Amniotic stem cell (primary cell): ENCODE data around the gene FAM216B.
A peak's percentile ranks its signal among the peaks of the same experiment; 100 is the strongest.
"Not testable (repeated sequence)": the region's sequence is repeated elsewhere in the genome, so short reads cannot be mapped to it uniquely, and the experiment has no call there.

Experiments
- DNase-seq: peaks from one replicate; lab custom pipeline; 2025; lab: John Stamatoyannopoulos, UW

Gene FAM216B

DNA sequence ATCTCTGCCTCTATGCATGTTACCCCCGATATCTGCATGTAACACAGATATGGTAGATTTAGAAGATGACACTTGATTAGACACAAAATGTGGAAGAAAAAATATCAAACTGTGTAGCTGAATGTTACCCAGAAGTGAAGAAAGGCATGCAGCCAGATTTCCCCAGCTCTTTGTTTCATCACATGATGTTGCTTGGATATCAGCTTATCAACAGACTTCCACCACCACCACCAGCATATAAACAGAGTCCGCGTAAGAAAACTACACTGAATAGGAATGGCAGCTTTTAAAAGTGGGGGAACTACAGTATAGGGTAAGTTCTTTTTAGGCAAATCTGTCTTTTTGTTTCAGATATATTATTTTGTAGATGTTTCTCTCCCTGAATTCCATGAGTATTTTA, at the start of gene FAM216B:
Gene FAM216B, plus strand, starts transcription at position 233 of the 400 bp plus-strand sequence. CDS start 2,484 bp downstream, outside the sequence.
- DNase-seq: no peak

DNA sequence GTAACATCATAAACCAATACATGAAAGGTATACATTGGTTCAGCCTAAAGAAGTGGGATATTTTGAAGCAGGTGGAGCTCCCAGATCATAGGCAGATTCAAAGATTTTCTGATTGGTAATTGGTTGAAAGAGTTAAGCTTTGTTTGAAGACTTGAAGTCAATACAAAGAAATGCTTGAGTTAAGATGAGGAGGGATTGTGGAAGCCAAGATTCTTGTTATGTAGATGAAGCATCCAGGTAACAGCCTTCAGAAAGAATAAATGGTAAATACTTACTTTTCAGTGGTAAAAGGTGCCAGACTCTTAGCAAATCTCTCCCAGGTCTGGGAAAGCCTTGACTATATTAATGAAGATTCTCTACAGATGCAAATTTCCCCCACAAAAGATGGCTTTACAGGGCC, 49.3 kb upstream of the FAM216B start:
- no peak for DNase-seq

DNA sequence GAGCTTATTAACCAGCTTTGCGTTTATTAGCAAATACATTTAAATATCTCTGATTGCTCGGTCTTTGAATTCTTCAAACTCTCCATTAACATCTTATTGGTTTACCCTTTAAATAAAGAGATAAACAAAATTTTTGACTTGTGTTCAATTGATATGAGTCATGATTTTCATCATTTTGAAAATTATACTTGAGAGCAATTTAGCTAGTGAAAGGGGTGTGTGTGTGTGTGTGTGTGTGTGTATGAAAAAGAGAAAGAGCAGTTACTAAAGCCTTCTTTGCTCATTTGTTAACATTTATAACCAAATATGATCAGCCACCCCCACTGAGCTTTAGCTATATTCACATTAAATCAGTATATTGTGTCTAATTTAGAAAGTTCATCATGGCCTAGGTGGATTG, 48.3 kb upstream of the FAM216B start:
- DNase-seq: no peak

DNA sequence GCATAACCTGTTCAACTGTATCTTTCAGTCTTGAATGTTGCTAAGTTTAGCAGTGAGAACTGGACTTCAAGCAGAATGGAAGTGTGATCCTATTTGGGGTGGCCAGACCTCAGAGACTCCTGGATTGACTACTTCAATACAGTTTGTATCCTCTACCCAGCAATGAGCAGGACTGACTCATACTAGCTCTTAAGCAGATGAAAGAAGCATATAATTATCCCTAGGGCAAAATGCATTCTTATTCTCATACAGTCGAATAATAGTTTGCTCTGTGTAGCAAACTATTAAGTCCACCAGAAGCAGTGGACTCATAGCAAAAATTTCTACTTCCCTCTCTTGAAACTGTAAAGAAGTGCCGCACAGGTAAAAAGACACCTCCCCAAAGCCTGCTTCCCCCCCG, 46.4 kb upstream of the FAM216B start:
- DNase-seq: no peak

DNA sequence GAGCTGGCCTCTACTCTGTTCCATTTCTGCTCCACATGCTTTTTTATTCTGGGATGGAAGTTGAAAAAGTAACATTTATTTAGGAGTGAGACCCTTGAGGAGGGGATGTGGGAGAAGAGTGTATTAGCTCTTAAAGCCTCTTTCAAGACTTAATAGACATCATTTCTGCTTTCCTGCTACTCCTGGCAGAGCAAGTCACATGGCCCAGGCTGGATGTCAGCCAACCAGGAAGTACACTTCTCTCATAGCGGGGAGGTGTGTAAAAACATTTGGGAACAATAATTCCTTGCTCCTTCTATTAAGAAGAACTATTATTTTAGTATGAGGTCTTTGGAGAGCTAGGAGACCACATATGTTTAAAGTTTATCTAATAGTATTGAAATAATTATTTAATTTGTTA, 40.6 kb upstream of the FAM216B start:
- DNase-seq: no peak

DNA sequence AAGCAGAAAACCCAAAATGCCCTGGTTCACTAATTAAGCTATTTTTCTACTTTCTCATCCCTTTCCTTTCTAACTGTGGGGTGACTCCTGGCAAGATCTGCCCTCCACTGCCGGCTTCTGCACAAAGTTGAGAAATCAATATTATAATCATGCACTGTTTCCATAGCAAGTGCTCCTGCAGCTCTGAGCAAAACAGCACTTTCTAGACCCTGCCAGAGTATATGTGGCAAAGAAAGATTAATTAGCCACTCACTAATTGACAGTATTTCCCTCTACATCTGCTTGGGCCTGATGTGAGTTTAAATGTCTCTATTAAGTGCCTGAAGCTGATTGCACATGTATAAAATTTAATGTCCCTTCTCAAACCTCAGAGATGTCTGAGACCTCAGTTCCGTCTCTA, 39.5 kb upstream of the FAM216B start:
- DNase-seq: no peak

DNA sequence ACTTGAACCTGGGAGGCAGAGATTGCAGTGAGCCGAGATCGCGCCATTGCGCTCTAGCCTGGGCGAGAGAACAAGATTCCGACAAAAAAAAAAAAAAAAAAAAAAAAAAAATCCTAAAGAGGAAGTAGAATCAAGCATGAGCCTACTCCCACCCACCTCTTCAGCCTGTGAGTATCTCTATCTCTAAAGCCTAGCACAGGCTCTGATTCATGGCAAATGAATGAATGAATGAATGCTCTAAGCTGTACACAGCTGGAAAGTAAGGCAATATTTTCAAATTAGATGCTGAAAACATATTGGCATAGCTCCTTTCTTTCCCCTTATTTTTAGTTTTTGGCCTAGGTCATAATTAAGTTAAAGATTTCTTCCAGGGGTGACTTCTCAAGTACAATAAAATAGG, 35.7 kb upstream of the FAM216B start:
- DNase-seq: no peak

DNA sequence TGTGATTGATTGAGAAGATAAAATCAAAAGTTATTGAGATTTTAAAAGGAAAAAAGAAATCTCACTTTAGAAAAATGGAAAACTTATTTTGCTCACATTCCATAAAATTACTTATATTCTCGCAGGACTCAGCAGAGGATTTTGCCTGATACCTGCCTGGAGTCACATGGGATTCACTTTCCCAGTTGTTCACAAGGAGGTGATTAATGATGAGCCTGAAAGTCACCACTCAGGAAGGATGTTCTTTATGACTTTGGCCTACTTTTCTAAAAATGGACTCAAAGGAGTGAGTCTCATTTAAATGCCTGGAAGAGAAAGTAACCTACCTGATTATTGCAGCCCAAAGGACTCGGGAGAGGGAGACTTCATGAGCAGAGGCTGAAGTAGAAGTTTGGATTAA, 34.5 kb upstream of the FAM216B start:
- no peak for DNase-seq

DNA sequence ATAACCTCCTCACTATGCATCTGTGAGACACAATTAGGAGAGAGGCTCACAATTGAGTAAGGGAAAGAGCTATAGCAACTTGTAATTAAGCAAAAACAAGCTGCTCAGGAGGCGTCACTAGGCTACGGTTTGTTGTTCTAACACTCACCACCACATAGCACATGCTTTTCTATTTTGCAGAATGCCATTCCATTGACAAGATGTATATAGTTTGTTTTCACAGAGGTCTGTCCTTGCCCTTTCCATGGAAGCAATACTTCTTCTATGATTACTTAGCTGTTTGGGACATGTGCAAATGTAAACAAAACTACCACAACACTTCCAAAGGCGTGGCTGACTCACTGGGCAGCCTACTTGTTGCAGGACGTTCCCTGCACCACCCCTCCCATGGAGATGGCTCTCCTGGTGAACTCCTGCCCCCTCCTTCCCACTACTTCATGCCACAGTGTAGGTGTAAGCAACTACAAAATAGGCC, 33.9 kb upstream of the FAM216B start:
- peak; percentile 89 for DNase-seq

DNA sequence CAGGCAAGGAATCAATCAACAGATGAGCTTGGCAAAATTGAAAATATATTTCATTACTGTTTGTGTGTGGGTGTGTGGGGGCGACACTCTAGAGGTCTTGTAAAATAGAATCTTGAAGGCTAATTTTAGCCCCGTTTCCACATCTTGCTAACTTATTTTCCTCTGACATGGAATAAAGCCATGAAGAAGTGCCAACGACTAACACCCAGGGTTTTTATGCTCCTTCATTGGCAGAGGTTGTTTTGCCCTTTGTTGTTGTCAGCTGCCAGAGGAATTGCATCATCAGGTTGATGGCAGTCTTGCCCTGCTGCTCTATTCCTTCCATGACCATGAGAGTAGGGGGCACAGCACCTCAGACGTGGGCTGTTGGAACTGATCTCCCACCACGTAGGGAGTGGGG, 30.6 kb upstream of the FAM216B start:
- DNase-seq: no peak

DNA sequence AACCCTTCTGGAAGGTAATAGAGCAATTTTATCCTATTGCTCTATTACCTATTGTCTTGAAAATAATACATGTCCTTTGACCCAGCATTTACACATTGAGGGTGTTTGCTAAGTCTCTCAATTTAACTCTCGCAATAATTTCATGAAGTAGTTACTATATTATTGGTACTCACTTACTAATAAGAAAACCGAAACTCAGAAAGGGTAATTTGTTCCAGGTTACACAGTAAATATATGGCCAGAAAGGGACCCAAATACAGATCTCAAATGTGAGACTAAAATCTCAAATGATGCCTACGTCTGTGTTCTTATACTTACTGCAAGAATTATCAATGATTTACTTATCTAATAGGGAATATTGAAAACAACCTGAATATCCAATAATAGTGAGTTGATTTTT, 29.7 kb upstream of the FAM216B start:
- no peak for DNase-seq

DNA sequence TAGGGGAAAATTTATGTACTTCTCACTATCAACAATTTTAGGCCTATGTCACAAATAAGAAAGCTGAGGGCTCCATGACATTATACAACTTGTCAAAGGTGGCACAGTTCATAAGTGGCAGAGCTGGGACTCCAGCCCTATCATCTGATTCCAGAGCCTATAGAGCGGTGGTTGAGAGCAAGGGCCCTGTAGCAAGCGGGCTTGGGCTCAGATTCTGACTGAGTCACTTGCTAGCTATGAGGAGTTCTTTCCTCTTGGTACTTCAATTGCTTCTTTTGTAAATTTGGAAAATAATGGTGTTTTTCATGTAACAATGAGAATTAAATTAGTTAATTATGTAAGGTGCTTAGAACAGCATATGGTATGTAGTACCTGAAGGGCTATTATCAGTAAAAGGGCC, 28.7 kb upstream of the FAM216B start:
- DNase-seq: no peak

DNA sequence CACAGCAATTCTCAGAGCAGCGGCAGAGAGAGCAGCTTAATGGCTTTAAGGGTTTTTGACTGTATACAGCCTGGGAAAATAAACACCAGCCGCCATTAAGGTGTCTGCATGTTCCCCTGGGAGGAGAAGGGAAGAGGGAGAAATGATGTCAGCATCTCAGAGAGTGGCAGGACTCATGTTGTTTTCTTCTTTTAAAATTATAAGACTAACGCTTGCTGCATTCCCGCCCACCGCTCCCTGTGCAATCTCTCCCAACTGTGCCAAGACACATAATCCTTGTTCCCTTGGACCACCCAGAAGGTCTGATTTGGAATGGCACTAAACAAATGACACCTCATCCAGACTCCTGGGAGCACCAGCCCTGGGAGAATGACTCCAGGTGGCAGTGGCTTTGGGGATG, 27.7 kb upstream of the FAM216B start:
- DNase-seq: no peak

DNA sequence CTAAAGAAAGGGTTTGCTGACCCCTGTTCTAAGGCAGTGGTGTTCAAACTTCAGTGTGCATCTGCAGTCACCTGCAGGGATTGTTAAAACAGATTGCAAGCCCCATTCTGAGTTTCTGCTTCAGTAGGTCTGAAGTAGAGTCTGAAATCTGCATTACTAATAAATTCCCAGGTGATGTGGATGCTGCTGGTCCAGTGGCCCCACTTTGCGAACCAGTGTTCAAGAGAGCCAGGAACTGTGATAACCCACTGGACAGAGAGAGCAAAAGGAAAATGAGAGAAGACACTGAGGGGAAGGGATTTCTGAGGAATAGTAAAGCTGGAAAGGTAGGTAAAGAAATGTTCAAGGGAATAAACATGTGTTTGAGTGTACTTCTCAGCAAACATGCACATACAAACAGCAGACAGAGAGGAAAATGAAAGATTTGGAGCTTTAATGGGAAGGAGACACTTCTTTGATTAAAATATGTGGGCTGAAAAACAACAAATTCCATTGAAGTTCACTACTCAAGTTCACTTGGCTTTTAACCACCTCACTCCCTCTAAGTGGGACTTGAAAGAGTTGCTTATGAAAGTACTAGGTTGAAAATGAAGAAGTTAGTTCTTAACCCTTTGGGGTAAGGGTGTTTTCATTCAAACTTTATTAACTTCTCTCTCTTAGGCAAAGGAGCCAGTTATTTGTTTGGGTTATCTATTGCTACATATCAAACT, 26.4 kb upstream of the FAM216B start:
- DNase-seq: no peak

DNA sequence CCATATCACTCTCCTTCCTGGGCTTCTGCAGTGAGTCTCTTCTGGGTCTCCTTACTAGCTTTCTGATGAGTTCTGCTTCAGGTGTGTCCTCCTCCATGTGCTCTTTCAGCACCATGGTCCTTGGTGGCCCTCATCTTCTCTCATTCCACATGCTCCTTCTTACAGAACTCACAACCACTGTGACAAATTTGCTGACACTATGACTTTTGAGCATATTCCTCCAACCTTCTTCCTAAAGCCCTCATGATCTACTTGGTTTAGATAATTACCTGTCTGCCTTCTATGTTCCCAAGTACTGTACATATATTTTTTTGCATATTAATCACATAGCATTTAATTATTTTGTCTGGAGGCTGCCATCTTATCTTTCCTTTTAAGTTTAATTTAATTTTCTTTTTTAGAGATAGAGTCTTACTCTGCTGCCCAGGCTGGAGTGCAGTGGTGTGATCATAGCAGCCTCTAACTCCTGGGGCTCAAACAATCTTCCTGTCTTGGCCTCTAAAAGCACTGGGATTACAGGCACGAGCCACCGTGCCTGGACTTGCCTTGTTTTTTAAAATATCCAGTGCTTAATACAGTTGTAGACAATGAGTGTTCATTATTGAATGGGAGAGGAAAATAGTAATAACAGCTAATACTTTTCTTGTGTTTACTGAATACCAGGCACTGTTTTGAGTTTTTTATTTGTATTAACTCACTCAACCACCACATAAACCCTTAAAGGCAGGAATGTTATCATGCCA, 23.5 kb upstream of the FAM216B start:
- no peak for DNase-seq

DNA sequence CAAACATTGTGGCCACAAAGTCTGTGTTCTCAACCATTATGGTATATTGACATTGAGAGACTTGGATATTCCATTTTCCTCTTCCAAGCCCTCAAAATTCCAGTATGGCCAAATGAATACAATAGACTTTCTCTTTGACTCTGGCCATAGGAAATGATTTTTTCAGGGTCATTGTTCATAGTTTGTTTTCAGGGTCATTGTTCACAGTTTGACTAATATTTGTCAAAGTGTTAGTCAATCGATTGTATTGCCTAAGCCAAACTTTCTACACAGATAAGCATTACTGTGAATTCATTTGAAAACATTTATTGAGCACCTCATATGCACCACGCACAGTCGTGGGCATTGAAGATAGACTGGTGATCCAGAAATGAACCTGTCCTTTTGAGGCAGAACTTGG, 22.9 kb upstream of the FAM216B start:
- no peak for DNase-seq

DNA sequence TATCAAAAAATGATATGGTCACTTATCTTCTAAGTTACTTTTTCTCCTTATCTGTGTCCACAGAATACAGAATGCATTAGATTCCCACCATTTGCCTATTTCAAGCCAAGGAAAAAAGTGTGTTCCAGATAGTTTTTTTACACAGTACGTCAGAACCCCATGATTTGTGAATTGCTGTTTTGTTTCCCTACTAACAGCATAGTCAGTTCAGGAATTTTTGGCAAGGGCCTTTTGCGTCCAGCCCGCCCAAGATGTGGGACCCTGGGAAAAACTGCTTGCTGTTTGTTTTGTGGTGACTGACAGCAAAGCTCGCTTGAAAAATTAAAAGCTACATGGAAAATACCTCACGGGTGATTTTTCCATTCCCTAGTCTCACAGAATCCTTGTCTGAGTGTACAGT, 20.4 kb upstream of the FAM216B start:
- DNase-seq: no peak

DNA sequence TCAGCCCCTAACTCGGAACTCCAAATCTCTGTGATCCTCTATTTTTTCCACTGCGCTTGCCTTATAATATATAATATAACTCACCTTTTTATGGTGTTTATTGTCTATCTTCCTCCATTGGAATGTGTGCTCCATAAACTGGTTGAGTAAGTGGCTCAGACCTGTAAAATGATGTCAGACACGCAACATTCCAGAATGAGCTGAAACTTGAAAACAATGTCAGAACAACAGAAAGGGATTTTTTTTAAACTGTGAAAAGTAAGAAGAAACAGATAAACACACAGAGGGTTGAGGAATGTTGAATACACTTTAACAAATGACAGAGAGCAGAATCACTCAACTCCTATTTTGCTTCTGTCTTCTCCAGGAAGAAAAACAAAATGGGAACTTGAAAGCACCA, 19.1 kb upstream of the FAM216B start:
- DNase-seq: no peak

DNA sequence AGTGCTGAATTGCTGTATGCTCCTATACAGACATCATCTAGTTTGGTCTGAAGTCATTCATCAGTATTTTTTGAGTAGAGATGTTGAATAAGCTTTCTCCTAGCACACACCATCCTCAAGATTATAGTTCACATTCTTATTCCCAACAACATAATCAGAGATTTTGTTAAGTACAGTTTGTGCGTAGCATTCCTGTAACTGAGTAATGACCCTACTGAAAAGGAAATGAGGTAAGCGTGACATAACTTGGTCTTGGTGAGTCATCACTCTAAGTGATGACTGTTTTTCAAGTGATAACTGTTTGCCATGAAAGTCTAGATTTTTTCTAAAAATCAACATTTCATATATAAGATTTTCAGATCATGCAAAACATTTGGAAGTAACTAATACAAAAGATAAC, 18.5 kb upstream of the FAM216B start:
- no peak for DNase-seq

DNA sequence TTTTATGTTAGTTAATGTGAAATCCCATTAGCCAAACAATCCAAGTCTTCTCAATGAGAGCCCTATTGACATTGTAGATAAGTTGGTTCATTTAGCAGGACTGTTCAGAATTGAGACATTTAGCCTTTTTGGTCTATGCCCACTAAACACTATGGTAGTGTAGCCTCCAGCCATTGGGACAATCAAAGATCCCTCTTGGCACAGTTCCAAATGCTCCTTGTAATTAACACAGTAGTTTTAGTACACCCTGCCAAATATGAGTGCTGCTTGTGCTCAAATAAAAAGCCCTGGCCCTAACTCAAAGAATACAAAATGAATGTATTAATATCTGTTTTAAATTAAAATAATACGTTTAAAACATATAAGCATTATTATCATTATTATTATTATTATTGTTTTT, 15.4 kb upstream of the FAM216B start:
- no peak for DNase-seq

DNA sequence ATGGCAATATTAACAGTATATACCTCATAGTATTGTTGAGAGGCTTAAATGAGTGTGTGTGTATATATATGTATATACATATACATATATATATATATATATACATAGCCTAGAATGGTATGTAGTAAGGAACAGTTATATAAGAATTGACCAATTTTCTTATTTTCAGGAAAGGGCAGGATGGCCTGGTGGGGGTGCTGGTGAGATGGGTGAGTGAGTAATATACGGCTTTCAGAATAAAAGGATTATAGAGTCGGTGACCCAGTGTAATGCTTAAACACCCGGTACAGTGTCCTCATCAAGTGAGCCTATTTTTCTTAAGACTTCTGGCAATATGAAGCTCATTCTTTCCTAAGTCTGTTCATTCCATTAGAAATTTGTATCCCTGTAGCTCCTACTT, 11.7 kb upstream of the FAM216B start:
- no peak for DNase-seq

DNA sequence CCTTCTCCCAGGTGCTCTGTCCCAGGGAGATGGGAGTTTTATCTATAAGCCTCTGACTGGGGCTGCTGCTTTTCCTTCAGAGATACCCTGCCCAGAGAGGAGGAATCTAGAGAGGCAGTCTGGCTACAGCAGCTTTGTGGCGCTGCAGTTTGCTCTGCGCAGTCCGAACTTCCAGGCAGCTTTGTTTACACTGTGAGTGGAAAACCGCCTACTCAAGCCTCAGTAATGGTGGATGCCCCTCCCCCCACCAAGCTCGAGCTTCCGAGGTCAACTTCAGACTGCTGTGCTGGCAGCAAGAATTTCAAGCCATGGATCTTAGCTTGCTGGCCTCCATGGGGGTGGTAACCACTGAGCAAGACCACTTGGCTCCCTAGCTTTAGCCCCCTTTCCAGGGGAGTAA, 4.8 kb upstream of the FAM216B start:
- not testable (repeated sequence) for DNase-seq

DNA sequence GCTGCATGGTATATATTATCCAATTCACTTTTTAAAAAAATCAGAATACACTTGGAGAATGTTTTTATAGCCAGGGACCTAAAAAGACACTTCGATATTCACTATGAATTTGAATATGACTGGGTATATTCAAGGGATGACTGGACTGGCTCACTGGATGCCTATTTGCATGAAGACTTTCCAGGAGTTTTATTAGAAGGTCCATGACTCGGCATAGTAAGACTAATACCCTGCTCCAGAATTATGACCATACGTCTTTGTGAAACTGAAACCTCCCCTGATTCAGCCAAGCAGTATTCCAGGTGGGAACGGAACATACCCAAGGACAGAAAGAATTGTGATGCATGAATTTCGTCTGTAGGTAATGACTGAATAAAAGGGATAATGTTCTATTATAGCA, 3.9 kb upstream of the FAM216B start:
- DNase-seq: no peak

DNA sequence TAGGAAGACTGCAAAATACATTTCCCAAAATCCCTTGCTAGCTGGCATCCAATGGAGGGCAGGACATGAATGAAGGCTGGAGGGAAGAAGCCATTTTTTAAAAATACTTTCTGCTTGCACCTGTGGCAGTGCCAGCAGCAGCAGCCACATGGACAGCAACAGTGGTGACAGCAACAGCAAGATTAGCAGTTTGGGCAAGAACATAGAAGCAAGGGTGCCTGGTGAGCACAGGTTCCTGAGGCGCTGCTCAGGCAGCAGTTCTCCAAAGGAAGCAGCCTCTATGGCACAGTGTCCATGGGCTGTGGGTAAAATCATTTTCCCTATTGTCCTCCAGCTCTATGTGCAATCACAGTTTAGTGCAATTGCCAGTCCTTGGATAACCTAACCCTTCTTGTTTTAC, 1.3 kb upstream of the FAM216B start:
- no peak for DNase-seq
